Measurements from ENCODE around the gene TRMT10B. TPM values are rescaled to one million over a fixed set of nuclear protein-coding genes. Genes with fewer than 3 reads are reported as not detected.

Gene TRMT10B
- total and polyA plus RNA-seq, 2 of the 13 experiments (the other 11 are each of a cell fraction or from before 2014, with no cell fraction given): 3.1 to 3.9 TPM

DNA sequence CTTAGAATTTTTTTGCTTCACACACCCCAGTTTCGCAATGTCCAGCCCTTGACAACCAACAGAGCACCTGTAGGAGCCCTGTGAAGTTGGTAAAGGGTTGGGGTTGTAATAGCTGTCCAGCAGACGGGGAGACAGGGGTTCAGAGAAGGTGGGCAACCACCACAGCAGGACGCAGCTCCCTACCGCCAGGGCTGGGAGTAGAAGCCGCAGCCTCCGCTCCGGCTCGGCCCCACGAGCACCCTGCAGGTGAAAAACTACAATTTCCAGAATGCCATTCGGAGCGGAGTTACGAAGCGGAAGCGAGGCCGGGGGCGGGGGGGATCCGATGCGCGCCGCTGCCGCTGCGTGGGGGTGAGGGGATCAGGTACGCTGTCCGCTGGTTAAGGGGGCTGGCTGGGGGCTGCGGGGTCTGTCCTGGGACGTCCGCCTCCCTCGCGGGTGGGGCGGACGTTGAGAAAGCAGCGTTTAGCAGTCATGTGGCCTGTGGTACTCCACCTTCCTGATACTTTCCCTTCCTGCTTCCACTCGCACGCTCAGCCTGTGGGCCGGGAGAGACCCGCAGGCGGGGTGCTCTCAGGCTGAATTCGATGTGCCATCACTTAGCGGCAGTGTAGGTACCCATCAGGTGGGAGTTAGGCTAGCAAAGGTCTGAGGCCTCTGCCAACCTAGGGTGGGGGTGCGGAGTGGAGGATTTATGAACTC is at the start of gene TRMT10B (continued):
- TF ChIP-seq, protein P1, sequence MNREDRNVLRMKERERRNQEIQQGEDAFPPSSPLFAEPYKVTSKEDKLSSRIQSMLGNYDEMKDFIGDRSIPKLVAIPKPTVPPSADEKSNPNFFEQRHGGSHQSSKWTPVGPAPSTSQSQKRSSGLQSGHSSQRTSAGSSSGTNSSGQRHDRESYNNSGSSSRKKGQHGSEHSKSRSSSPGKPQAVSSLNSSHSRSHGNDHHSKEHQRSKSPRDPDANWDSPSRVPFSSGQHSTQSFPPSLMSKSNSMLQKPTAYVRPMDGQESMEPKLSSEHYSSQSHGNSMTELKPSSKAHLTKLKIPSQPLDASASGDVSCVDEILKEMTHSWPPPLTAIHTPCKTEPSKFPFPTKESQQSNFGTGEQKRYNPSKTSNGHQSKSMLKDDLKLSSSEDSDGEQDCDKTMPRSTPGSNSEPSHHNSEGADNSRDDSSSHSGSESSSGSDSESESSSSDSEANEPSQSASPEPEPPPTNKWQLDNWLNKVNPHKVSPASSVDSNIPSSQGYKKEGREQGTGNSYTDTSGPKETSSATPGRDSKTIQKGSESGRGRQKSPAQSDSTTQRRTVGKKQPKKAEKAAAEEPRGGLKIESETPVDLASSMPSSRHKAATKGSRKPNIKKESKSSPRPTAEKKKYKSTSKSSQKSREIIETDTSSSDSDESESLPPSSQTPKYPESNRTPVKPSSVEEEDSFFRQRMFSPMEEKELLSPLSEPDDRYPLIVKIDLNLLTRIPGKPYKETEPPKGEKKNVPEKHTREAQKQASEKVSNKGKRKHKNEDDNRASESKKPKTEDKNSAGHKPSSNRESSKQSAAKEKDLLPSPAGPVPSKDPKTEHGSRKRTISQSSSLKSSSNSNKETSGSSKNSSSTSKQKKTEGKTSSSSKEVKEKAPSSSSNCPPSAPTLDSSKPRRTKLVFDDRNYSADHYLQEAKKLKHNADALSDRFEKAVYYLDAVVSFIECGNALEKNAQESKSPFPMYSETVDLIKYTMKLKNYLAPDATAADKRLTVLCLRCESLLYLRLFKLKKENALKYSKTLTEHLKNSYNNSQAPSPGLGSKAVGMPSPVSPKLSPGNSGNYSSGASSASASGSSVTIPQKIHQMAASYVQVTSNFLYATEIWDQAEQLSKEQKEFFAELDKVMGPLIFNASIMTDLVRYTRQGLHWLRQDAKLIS (CRISPR knock-in tag; IDR thresholded peaks at IDR 0.05): no peak
- TF ChIP-seq, protein P2, sequence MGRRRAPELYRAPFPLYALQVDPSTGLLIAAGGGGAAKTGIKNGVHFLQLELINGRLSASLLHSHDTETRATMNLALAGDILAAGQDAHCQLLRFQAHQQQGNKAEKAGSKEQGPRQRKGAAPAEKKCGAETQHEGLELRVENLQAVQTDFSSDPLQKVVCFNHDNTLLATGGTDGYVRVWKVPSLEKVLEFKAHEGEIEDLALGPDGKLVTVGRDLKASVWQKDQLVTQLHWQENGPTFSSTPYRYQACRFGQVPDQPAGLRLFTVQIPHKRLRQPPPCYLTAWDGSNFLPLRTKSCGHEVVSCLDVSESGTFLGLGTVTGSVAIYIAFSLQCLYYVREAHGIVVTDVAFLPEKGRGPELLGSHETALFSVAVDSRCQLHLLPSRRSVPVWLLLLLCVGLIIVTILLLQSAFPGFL (CRISPR knock-in tag; IDR thresholded peaks at IDR 0.05): no peak
- TF ChIP-seq NPAS2 (CRISPR knock-in tag; IDR thresholded peaks at IDR 0.05; ENCODE audit: borderline replicate concordance) (no peak), RBFOX2 (IDR thresholded peaks at IDR 0.05; ENCODE audit: low read depth, low read length) (peak; percentile 59; the same call in 1 of the 2 replicates), FOSL1 (CRISPR knock-in tag; IDR thresholded peaks at IDR 0.05; ENCODE audit: borderline replicate concordance) (no peak), ZNF205 (CRISPR knock-in tag; IDR thresholded peaks at IDR 0.05) (no peak), MIER3 (CRISPR knock-in tag; IDR thresholded peaks at IDR 0.05; ENCODE audit: borderline replicate concordance) (0 out of 2 replicates have a peak, but pooled peaks have one; percentile 37), ZNF343 (CRISPR knock-in tag; IDR thresholded peaks at IDR 0.05) (no peak), IKZF1 (IDR thresholded peaks at IDR 0.05) (no peak), TAF1 (CRISPR knock-in tag; IDR thresholded peaks at IDR 0.05) (peak; percentile 40), SP140L (CRISPR knock-in tag; IDR thresholded peaks at IDR 0.05; ENCODE audit: borderline replicate concordance) (no peak), PRMT3 (CRISPR knock-in tag; IDR thresholded peaks at IDR 0.05; ENCODE audit: borderline replicate concordance, low read depth) (no peak)
- TF ChIP-seq, protein P3, sequence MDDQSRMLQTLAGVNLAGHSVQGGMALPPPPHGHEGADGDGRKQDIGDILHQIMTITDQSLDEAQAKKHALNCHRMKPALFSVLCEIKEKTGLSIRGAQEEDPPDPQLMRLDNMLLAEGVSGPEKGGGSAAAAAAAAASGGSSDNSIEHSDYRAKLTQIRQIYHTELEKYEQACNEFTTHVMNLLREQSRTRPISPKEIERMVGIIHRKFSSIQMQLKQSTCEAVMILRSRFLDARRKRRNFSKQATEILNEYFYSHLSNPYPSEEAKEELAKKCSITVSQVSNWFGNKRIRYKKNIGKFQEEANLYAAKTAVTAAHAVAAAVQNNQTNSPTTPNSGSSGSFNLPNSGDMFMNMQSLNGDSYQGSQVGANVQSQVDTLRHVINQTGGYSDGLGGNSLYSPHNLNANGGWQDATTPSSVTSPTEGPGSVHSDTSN (CRISPR knock-in tag; IDR thresholded peaks at IDR 0.05; ENCODE audit: borderline replicate concordance): no peak
- TF ChIP-seq, protein P4, sequence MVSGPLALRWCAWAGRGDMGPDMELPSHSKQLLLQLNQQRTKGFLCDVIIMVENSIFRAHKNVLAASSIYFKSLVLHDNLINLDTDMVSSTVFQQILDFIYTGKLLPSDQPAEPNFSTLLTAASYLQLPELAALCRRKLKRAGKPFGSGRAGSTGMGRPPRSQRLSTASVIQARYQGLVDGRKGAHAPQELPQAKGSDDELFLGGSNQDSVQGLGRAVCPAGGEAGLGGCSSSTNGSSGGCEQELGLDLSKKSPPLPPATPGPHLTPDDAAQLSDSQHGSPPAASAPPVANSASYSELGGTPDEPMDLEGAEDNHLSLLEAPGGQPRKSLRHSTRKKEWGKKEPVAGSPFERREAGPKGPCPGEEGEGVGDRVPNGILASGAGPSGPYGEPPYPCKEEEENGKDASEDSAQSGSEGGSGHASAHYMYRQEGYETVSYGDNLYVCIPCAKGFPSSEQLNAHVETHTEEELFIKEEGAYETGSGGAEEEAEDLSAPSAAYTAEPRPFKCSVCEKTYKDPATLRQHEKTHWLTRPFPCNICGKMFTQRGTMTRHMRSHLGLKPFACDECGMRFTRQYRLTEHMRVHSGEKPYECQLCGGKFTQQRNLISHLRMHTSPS (CRISPR knock-in tag; IDR thresholded peaks at IDR 0.05; ENCODE audit: low read depth): no peak
